Naive thymus-derived CD8-positive, alpha-beta T cell (primary cell): Measurements from ENCODE around the gene MTG1. TPM values are rescaled to one million over a fixed set of nuclear protein-coding genes. Genes with fewer than 3 reads are reported as not detected.

Experiments used
- ATAC-seq, 2 donors: fragments of 150-1000 bp; cut with Tn5 transposase in 1 of 2; sonication (Bioruptor Pico), chemical (Tn5 transposase) in 1 of 2; 1 replicate in 1 of 2; 2 replicates in 1 of 2; pipeline ENCODE4 v1.10.0; 2021; ENCODE audit warnings: mild to moderate bottlenecking in 2 of 2, moderate library complexity in 2 of 2
- POLR2A ChIA-PET: fragments of 350-600 bp; sonication (Branson Sonifier 250); formaldehyde crosslinking; loops from one replicate; lab custom pipeline; 2021; ENCODE audit warnings: antibody characterized with exemption; lab: Charles Lee
- DNase-seq, 10 donors: peaks; one replicate each; pipeline versions ENCODE4 v3.0.0 to v3.0.0-alpha.2; 2020 to 2022
- H3K27ac Mint-ChIP-seq, 10 donors: one replicate each; pipeline ENCODE4 v1.8.0; 2020 to 2022; ENCODE audit warnings: mild to moderate bottlenecking in 10 of 10, mixed read lengths in 10 of 10, moderate library complexity in 4 of 10, inconsistent platforms in 1 of 10
- H3K27me3 Mint-ChIP-seq, 5 donors: one replicate each; pipeline ENCODE4 v1.8.0; 2021 to 2022; ENCODE audit warnings: mixed read lengths in 5 of 5
- H3K36me3 Mint-ChIP-seq, 3 donors: one replicate each; pipeline ENCODE4 v1.8.0; 2020 to 2022; ENCODE audit warnings: mixed read lengths in 3 of 3, mild to moderate bottlenecking in 2 of 3, inconsistent platforms in 1 of 3
- H3K4me1 Mint-ChIP-seq, 4 donors: one replicate each; pipeline ENCODE4 v1.8.0; 2021 to 2022; ENCODE audit warnings: mixed read lengths in 4 of 4
- H3K4me3 Mint-ChIP-seq, 10 donors: one replicate each; pipeline ENCODE4 v1.8.0; 2020 to 2022; ENCODE audit warnings: mild to moderate bottlenecking in 10 of 10, mixed read lengths in 10 of 10, moderate library complexity in 6 of 10, inconsistent platforms in 1 of 10
- H3K9me3 Mint-ChIP-seq, 9 donors: one replicate each; pipeline ENCODE4 v1.8.0; 2020 to 2022; ENCODE audit warnings: mixed read lengths in 9 of 9, mild to moderate bottlenecking in 3 of 9, inconsistent platforms in 1 of 9, moderate library complexity in 1 of 9
- polyA plus RNA-seq, 3 donors: library from polyadenylated mRNA; unstranded; fragments of 300-500 nt; fragmentation: Illumina TruSeq; gene quantifications; one replicate each; pipeline ENCODE4 v1.2.3, GENCODE V29; 2021
- total RNA-seq, 8 experiments: library from RNA in 2 of 8; stranded (reverse) in 2 of 8; gene quantifications; one replicate each; pipeline ENCODE4 v1.2.3 and lab custom pipeline; 2021 to 2026

MTG1 gene
- total and polyA plus RNA-seq, 5 experiments from 2014 or later = 19.4 to 67.9 (median 37.9) TPM

GRCh38 chr10:133453516-133454203, 59.7 kb downstream of the MTG1 start, which contains the start of gene SCART1:
SCART1 (plus strand) TSS chr10:133453945; CDS start chr10:133453998, 53 bp downstream.
- no peak for ATAC-seq
- Mint-ChIP-seq H3K4me3 (peak within 1 kb of the TSS in 1 of 10 donors; percentile 42), H3K27ac (peak within 1 kb of the TSS in 1 of 10 donors; percentile 41), H3K4me1 (no peaks in the 10 kb centered on the region), H3K36me3 (peaks cover 0 to 9% (median 1%) of the 10 kb centered on the region in 3 donors), H3K27me3 (peaks cover 0 to 2% (median 0%) of the 10 kb centered on the region in 5 donors), H3K9me3 (peaks cover 0 to 15% (median 9%) of the 10 kb centered on the region in 9 donors)
- POLR2A ChIA-PET = no interaction called here
- no peak for DNase-seq

GRCh38 chr10:133454204-133454893, 60.4 kb downstream of the MTG1 start:
- no peak overlapping the region for H3K4me3 Mint-ChIP-seq
- no peaks in the 10 kb centered on the region for H3K4me1 Mint-ChIP-seq
- peaks cover 0 to 8% (median 2%) of the 10 kb centered on the region in 9 donors for H3K9me3 Mint-ChIP-seq
- no peak overlapping the region for H3K27ac Mint-ChIP-seq
- no peak for ATAC-seq
- POLR2A ChIA-PET = no interaction called here
- peaks cover 0 to 2% (median 0%) of the 10 kb centered on the region in 5 donors for H3K27me3 Mint-ChIP-seq
- H3K36me3 Mint-ChIP-seq = peaks cover 0 to 3% (median 0%) of the 10 kb centered on the region in 3 donors
- DNase-seq = no peak

GRCh38 chr10:133455196-133455595, 61.2 kb downstream of the MTG1 start:
- peak overlapping the region in 1 of 10 donors; percentile 37 for H3K27ac Mint-ChIP-seq
- peak overlapping the region in 1 of 10 donors; percentile 25 for H3K4me3 Mint-ChIP-seq
- POLR2A ChIA-PET = no interaction called here
- DNase-seq (no peak), ATAC-seq (no peak)
- no peaks in the 10 kb centered on the region for H3K4me1 Mint-ChIP-seq
- H3K36me3 Mint-ChIP-seq = no peaks in the 10 kb centered on the region
- peaks cover 0 to 2% (median 0%) of the 10 kb centered on the region in 5 donors for H3K27me3 Mint-ChIP-seq
- peaks cover 0 to 6% (median 0%) of the 10 kb centered on the region in 9 donors for H3K9me3 Mint-ChIP-seq

DNA sequence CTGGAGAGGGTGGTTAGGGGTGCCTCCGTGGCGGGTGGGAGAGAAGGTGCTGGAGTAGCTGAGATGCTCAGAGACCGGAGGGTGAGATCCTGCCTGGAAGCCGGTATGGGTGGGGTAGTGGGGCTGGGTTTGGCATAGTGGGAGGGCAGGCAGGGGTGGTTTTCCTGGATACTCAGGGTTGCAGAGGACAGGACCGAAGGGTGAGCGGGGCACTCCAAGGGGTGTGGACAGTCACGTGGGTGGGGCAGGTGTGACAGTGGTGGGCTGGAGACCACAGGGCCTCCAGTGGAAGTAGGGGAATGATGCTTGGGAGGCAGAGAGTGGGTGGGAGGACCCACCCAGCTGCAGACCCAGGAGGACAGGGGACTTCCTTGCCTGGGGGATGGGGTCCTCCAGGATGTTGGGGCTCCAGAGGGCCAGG, 61.7 kb downstream of the MTG1 start:
- H3K27ac Mint-ChIP-seq = peak overlapping the region in 1 of 10 donors; percentile 37
- ATAC-seq (no peak), DNase-seq (no peak)
- no peak overlapping the region for H3K4me3 Mint-ChIP-seq
- POLR2A ChIA-PET = no interaction called here
- peaks cover 0 to 2% (median 0%) of the 10 kb centered on the region in 3 donors for H3K36me3 Mint-ChIP-seq
- H3K27me3 Mint-ChIP-seq = peaks cover 0 to 2% (median 0%) of the 10 kb centered on the region in 5 donors
- no peaks in the 10 kb centered on the region for H3K4me1 Mint-ChIP-seq
- peaks cover 0 to 3% (median 0%) of the 10 kb centered on the region in 9 donors for H3K9me3 Mint-ChIP-seq

- no peaks in the 10 kb centered on the region for H3K4me1 Mint-ChIP-seq
- H3K27me3 Mint-ChIP-seq = peaks cover 0 to 2% (median 0%) of the 10 kb centered on the region in 5 donors
- peak overlapping the region in 1 of 10 donors; percentile 37 for H3K27ac Mint-ChIP-seq
- H3K4me3 Mint-ChIP-seq = no peak overlapping the region
- H3K36me3 Mint-ChIP-seq = peaks cover 0 to 2% (median 0%) of the 10 kb centered on the region in 3 donors
- ATAC-seq (no peak), DNase-seq (no peak)
- POLR2A ChIA-PET = no interaction called here
- H3K9me3 Mint-ChIP-seq = no peaks in the 10 kb centered on the region
Measured at GRCh38 chr10:133456041-133456951, 62.3 kb downstream of the MTG1 start.

- DNase-seq (no peak), ATAC-seq (no peak)
- POLR2A ChIA-PET = no interaction called here
- Mint-ChIP-seq H3K36me3 (peaks cover 0 to 2% (median 0%) of the 10 kb centered on the region in 3 donors), H3K4me1 (no peaks in the 10 kb centered on the region), H3K9me3 (no peaks in the 10 kb centered on the region), H3K27me3 (peaks cover 0 to 2% (median 0%) of the 10 kb centered on the region in 5 donors), H3K4me3 (no peak overlapping the region), H3K27ac (no peak overlapping the region)
Measured at GRCh38 chr10:133457100-133457841, 63.3 kb downstream of the MTG1 start.

GRCh38 chr10:133458021-133458709, 64.2 kb downstream of the MTG1 start:
- Mint-ChIP-seq H3K27me3 (peaks cover 0 to under 1% (median 0%) of the 10 kb centered on the region in 5 donors), H3K36me3 (peaks cover 0 to 2% (median 0%) of the 10 kb centered on the region in 3 donors), H3K4me1 (no peaks in the 10 kb centered on the region), H3K9me3 (no peaks in the 10 kb centered on the region), H3K4me3 (no peak overlapping the region), H3K27ac (no peak overlapping the region)
- ATAC-seq (no peak), DNase-seq (no peak)
- POLR2A ChIA-PET = no interaction called here

GRCh38 chr10:133458710-133459453, 64.9 kb downstream of the MTG1 start:
- Mint-ChIP-seq H3K27me3 (no peaks in the 10 kb centered on the region), H3K4me3 (no peak overlapping the region), H3K9me3 (no peaks in the 10 kb centered on the region), H3K27ac (no peak overlapping the region), H3K36me3 (peaks cover 0 to 2% (median 0%) of the 10 kb centered on the region in 3 donors), H3K4me1 (no peaks in the 10 kb centered on the region)
- no peak for ATAC-seq
- POLR2A ChIA-PET = no interaction called here
- DNase-seq = no peak

GRCh38 chr10:133459454-133460207, 65.7 kb downstream of the MTG1 start:
- no peaks in the 10 kb centered on the region for H3K27me3 Mint-ChIP-seq
- POLR2A ChIA-PET = no interaction called here
- no peaks in the 10 kb centered on the region for H3K9me3 Mint-ChIP-seq
- no peaks in the 10 kb centered on the region for H3K4me1 Mint-ChIP-seq
- H3K4me3 Mint-ChIP-seq = no peak overlapping the region
- peaks cover 0 to 2% (median 0%) of the 10 kb centered on the region in 3 donors for H3K36me3 Mint-ChIP-seq
- no peak overlapping the region for H3K27ac Mint-ChIP-seq
- ATAC-seq = no peak
- DNase-seq = no peak

DNA sequence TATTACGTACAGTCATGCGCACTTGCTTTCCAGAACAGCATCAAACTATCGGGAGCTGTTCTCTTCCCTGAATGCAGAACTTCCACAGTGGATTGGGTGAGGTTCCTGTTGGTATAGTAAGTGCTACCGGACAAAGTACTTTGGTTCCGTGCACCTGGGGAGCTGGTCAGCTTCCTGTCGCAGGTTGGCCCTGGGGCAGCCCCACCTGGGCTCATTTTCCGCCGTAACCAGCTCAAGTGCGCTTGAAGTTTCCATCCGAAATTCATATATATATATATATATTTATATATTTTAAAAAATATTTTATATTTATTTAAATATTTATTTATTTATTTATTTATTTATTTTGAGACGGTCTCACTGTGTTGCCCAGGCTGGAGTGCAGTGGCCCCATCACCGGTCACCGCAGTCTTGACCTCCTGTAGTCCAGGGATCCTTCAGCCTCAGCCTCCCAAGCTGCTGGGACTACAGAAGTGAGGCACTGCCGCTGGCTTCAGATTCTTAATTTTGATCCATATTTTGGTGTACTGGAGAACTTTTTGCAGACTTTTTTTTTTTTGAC, 66.3 kb downstream of the MTG1 start:
- peaks cover 0 to 2% (median 0%) of the 10 kb centered on the region in 3 donors for H3K36me3 Mint-ChIP-seq
- no peaks in the 10 kb centered on the region for H3K9me3 Mint-ChIP-seq
- H3K4me1 Mint-ChIP-seq = no peaks in the 10 kb centered on the region
- no peak overlapping the region for H3K4me3 Mint-ChIP-seq
- no peaks in the 10 kb centered on the region for H3K27me3 Mint-ChIP-seq
- POLR2A ChIA-PET = no interaction called here
- ATAC-seq (no peak), DNase-seq (no peak)
- no peak overlapping the region for H3K27ac Mint-ChIP-seq
